Measurements from ENCODE around the gene TNFSF18.

The TNFSF18 gene

DNA sequence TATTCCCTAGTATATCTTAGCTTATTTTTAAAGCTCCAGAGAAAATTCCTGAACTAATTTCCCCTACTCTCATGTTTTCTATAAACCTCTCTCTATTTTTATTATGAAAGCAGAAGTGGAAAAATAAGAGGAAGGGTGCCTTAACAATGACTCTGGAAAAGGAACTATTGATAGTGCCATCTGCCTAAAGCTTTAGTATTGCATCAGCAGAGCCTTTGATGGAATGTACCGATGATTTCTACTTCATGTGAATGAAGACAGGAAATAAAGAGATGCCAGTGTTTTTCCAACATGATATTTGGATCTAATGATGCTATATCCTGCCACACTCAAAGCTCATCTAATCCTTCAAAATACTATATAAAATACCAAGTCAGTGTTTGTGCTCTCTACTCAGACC lies 35.1 kb downstream of the TNFSF18 start:
- DNase-seq (ENCODE audit: extremely low read depth, low read depth): no peak
- TF ChIP-seq, protein P1, sequence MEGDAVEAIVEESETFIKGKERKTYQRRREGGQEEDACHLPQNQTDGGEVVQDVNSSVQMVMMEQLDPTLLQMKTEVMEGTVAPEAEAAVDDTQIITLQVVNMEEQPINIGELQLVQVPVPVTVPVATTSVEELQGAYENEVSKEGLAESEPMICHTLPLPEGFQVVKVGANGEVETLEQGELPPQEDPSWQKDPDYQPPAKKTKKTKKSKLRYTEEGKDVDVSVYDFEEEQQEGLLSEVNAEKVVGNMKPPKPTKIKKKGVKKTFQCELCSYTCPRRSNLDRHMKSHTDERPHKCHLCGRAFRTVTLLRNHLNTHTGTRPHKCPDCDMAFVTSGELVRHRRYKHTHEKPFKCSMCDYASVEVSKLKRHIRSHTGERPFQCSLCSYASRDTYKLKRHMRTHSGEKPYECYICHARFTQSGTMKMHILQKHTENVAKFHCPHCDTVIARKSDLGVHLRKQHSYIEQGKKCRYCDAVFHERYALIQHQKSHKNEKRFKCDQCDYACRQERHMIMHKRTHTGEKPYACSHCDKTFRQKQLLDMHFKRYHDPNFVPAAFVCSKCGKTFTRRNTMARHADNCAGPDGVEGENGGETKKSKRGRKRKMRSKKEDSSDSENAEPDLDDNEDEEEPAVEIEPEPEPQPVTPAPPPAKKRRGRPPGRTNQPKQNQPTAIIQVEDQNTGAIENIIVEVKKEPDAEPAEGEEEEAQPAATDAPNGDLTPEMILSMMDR (IDR thresholded peaks at IDR 0.05; ENCODE audit: low read depth, low read length): no peak

DNA sequence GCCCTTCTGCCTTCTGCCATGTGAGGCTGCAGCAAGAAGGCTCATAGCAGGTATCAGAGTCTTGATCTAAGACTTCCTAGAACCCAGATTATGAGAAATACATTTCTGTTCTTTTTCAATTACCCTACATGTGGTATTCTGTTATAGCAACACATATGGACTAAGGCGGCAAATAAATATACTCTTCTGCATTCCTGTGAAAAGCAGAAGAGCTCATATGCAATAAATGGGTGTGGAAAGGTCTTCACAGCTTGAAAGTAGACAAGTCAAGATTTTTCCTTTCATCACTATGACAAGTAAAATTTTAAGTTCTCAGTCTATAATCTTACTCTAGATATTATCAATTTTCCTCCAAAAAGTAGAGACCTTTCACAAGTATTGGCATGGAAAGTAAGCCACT lies 36.6 kb downstream of the TNFSF18 start:
- no peak for DNase-seq (ENCODE audit: extremely low read depth, low read depth)
- TF ChIP-seq, protein P1 (IDR thresholded peaks at IDR 0.05; ENCODE audit: low read depth, low read length): no peak

DNA sequence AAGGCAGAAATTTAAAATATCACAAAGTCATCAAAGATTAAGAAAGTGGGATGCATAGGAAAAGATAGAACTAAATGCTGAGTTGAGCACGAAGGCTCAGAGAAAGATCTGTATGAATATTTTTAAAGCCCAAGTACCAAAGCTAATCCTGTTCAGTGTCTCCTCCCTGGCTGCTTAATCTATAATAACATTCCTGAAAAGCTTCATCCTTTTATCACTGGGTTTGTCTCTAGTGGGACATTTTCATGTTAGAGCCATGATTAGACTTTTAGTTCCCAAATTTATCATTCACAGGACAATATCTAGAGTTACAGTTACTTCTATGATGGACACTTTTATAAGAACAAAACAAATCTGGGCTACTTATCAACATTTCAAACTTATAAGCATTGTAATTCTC lies 38.6 kb downstream of the TNFSF18 start:
- TF ChIP-seq, protein P1 (IDR thresholded peaks at IDR 0.05; ENCODE audit: low read depth, low read length): no peak
- no peak for DNase-seq (ENCODE audit: extremely low read depth, low read depth)

DNA sequence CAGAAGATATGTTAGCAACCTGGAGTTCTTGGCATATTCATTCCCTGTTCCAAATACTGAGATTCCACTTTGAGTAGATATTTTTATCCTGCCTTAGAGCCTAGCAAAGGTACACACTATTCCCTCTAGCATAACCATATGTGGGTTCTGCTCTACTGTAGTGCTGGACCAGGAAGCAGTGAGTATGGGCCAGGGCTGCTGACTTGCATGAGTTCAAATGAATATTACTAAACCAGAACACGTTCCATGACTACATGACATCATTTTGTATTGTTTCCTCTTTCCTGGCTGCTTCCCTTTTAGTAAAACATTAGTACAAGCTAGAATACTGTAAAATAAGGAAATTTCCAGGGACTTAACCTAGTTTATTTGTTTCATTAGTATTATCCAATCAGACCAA lies 41.1 kb downstream of the TNFSF18 start:
- TF ChIP-seq, protein P1 (IDR thresholded peaks at IDR 0.05; ENCODE audit: low read depth, low read length): no peak
- no peak for DNase-seq (ENCODE audit: extremely low read depth, low read depth)

DNA sequence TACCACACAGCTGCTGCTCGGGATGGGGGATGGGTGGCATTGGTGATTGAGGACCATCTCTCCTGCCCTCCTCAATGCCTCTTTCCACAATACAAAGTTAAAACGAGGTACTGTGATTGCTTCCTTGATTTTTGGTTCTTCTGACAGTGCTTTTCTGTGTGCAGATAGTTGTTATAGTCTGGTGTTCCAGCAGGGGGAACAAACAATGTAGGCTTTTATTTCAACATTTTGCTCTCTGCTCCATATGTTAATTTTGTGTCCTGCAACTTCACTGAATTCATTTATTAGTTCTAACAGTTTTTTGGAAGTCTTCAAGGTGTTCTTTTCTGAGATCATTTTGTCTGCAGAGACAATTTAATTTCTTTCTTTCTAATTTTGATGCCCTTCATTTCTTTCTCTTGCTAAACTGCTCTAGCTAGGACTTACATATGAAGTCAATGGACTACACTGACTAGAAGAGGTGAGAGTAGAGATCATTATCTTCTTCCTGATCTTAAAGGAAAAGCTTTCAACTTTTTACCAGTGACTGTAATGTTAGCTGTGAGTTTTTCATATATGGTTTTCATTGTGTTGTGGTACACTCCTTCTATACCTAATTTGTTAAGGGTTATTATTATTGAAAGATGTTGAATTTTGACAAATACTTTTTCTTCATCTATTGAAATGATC lies 45.4 kb downstream of the TNFSF18 start:
- no peak for DNase-seq (ENCODE audit: extremely low read depth, low read depth)
- TF ChIP-seq, protein P1 (IDR thresholded peaks at IDR 0.05; ENCODE audit: low read depth, low read length): 0 out of 2 replicates have a peak, but pooled peaks have one; percentile 3

DNA sequence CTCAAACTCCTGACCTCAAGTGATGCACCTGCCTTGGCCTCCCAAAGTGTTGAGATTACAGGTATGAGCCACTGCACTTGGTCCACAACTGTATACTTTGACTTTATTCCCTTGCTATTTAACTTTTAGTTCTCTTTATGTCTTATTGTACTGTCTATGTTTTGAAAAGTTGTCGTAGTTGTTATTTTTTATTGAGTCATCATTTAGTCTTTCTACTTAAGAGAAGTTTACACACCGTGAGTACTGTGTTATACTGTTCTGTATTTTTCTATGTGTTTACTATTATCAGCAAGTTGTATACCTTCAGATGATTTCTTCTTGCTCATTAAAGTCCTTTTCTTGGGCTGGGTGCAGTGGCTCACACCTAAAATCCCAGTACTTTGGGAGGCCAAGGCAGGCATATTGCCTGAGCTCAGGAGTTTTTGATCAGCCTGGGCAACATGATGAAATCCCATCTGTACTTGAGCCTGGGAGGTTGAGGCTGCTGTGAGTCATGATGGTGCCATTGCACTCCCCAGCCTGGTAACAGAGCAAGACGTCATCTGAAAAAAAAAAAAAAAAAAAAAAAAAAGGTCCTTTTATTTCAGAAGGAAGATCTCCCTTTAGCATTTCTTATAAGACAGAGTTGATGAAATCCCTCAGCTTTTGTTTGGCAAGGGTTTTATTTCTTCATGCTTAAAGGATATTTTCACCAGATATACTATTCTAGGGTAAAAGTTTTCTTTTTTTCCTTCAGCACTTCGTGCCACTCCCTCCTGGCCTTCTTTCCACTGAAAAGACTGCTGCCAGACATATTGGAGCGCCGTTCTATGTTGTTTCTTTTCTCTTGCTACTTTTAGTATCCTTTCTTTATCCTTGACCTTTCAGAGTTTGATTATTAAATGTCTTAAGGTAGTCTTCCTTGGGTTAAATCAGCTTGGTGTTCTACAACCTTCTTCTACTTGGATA lies 47.6 kb downstream of the TNFSF18 start:
- TF ChIP-seq, protein P1 (IDR thresholded peaks at IDR 0.05; ENCODE audit: low read depth, low read length): no peak
- DNase-seq (ENCODE audit: extremely low read depth, low read depth): peak; percentile 63

GRCh38 chr1:172999349-172999748 lies 51.4 kb downstream of the TNFSF18 start:
- TF ChIP-seq, protein P1 (IDR thresholded peaks at IDR 0.05; ENCODE audit: low read depth, low read length): no peak
- DNase-seq (ENCODE audit: extremely low read depth, low read depth): no peak
